HCT116 (cell line): ENCODE results near the gene LOXHD1. TPM values are rescaled to one million over a fixed set of nuclear protein-coding genes. Genes with fewer than 3 reads are reported as not detected.

Source experiments
- ATAC-seq: fragments of 200-7000 bp; cut with Tn5 transposase; 2 replicates; pipeline ENCODE4 v1.9.1; 2020; ENCODE audit warnings: mild to moderate bottlenecking, moderate library complexity
- BruUV-seq: library from RNA; stranded (reverse); fragments of 400-500 nt; replicated peaks from 2 replicates; lab custom pipeline; 2021; lab: Mats Ljungman, UMichigan
- CTCF ChIA-PET: fragments of 300-600 bp; sonication (Branson Sonifier 250); formaldehyde crosslinking; loops from one replicate; lab custom pipeline; 2021; ENCODE audit warnings: antibody characterized with exemption; lab: Charles Lee
- POLR2A ChIA-PET: fragments of 300-600, 350-600 bp; sonication (Branson Sonifier 250); formaldehyde crosslinking; loops from one replicate; lab custom pipeline; 2021; ENCODE audit warnings: antibody characterized with exemption; lab: Charles Lee
- RAD21 ChIA-PET, 2 experiments: fragments of 300-600 bp; sonication (Branson Sonifier 250); formaldehyde crosslinking; loops; one replicate each; lab custom pipeline; 2023; ENCODE audit warnings: low total read pairs in 2 of 2; ENCODE audit not compliant: uncharacterized antibody in 2 of 2, unreplicated experiment in 2 of 2, low non-redundant PET in 1 of 2; lab: Charles Lee
- DNase-seq: peaks from one replicate; pipeline ENCODE4 v3.0.0-alpha.2; 2010; ENCODE audit warnings: low read depth, low spot score
- H2AFZ ChIP-seq: fragments of 200-600 bp; shearing (Covaris generic), sonication (generic); 2 replicates; pipeline ENCODE4 v1.6.1; 2017; ENCODE audit warnings: low read depth, mixed run types, mixed read lengths, antibody characterized with exemption, low read length; ENCODE audit not compliant: poor library complexity, severe bottlenecking
- H3K27ac ChIP-seq: 2 replicates; pipeline ENCODE4 v1.5.1; 2012; ENCODE audit warnings: low read depth, low read length
- H3K27me3 ChIP-seq: fragments of 200-600 bp; sonication (generic); 2 replicates; pipeline ENCODE4 v1.6.1; 2016; ENCODE audit warnings: mixed run types, low read length, mixed read lengths; ENCODE audit not compliant: insufficient read depth
- H3K36me3 ChIP-seq, 2 experiments: fragments of 200-500 bp in 1 of 2; fragments of 200-600 bp in 1 of 2; sonication (Bioruptor generic) in 1 of 2; sonication (generic) in 1 of 2; 2 replicates each; pipeline versions ENCODE4 v1.5.1 to v1.6.1; 2014 to 2016; ENCODE audit warnings: low read length in 2 of 2, inconsistent platforms in 1 of 2, mixed read lengths in 1 of 2, mixed run types in 1 of 2; ENCODE audit not compliant: insufficient read depth in 2 of 2, control insufficient read depth in 1 of 2
- H3K4me1 ChIP-seq, 2 experiments: fragments of 200-600 bp in 1 of 2; sonication (generic) in 1 of 2; 2 replicates each; pipeline versions ENCODE4 v1.5.1 to v1.6.1; 2012 to 2017; ENCODE audit warnings: low read length in 2 of 2, inconsistent platforms in 1 of 2, mild to moderate bottlenecking in 1 of 2, mixed read lengths in 1 of 2, mixed run types in 1 of 2, moderate library complexity in 1 of 2; ENCODE audit not compliant: insufficient read depth in 2 of 2, control insufficient read depth in 1 of 2
- H3K4me2 ChIP-seq: fragments of 200-600 bp; sonication (generic); 2 replicates; pipeline ENCODE4 v1.6.1; 2017; ENCODE audit warnings: mixed run types, low read length, mixed read lengths
- H3K4me3 ChIP-seq, 2 experiments: fragments of 200-600 bp in 1 of 2; sonication (generic) in 1 of 2; replicated peaks in 1 of 2; 2 replicates each; pipeline ENCODE4 v1.5.1; 2011 to 2016; ENCODE audit warnings: low read length in 2 of 2, control low read depth in 1 of 2, low read depth in 1 of 2, mild to moderate bottlenecking in 1 of 2, mixed read lengths in 1 of 2, mixed run types in 1 of 2
- H3K79me2 ChIP-seq: fragments of 200-600 bp; sonication (generic); 2 replicates; pipeline ENCODE4 v1.6.1; 2017; ENCODE audit warnings: mild to moderate bottlenecking, mixed run types, low read length, moderate library complexity, mixed read lengths; ENCODE audit not compliant: insufficient read depth
- H3K9ac ChIP-seq: fragments of 200-600 bp; sonication (generic); 2 replicates; pipeline ENCODE4 v1.6.1; 2016; ENCODE audit warnings: low read length, mixed read lengths
- H3K9me2 ChIP-seq: fragments of 200-600 bp; sonication (generic), shearing (Covaris generic); 2 replicates; pipeline ENCODE4 v1.6.1; 2017; ENCODE audit warnings: mixed run types, mild to moderate bottlenecking, moderate library complexity; ENCODE audit not compliant: insufficient read depth
- H3K9me3 ChIP-seq, 2 experiments: fragments of 200-500 bp in 1 of 2; fragments of 200-600 bp in 1 of 2; sonication (Bioruptor generic) in 1 of 2; sonication (generic) in 1 of 2; 2 replicates each; pipeline ENCODE4 v1.6.1; 2014 to 2017; ENCODE audit warnings: low read length in 2 of 2, mixed read lengths in 2 of 2, inconsistent platforms in 1 of 2, low read depth in 1 of 2, mild to moderate bottlenecking in 1 of 2, mixed run types in 1 of 2, moderate library complexity in 1 of 2; ENCODE audit not compliant: control insufficient read depth in 1 of 2, insufficient read depth in 1 of 2
- H4K20me1 ChIP-seq: fragments of 200-600 bp; sonication (generic), shearing (Covaris generic); 2 replicates; pipeline ENCODE4 v1.6.1; 2017; ENCODE audit warnings: mixed run types, mild to moderate bottlenecking, moderate library complexity; ENCODE audit not compliant: insufficient read depth
- CBX3 ChIP-seq: IDR thresholded peaks from 2 replicates; pipeline ENCODE4 v1.6.1; 2012; ENCODE audit warnings: low read depth
- CTCF ChIP-seq, 3 experiments: fragments of 200-600 bp in 1 of 3; sonication (generic) in 1 of 3; IDR thresholded peaks in 2 of 3; conservative IDR thresholded peaks in 1 of 3; 2 replicates each; pipeline ENCODE4 v1.5.1; 2012 to 2017; ENCODE audit warnings: low read depth in 2 of 3, low read length in 2 of 3, antibody characterized with exemption in 1 of 3, borderline replicate concordance in 1 of 3, control low read depth in 1 of 3, mild to moderate bottlenecking in 1 of 3, mixed read lengths in 1 of 3, mixed run types in 1 of 3, moderate library complexity in 1 of 3; ENCODE audit not compliant: insufficient read depth in 1 of 3
- EGR1 ChIP-seq: IDR thresholded peaks from 2 replicates; pipeline ENCODE4 v1.6.1; 2012; ENCODE audit warnings: low read depth
- ELF1 ChIP-seq: IDR thresholded peaks from 2 replicates; pipeline ENCODE4 v1.6.1; 2012; ENCODE audit warnings: low read depth, borderline replicate concordance
- JUND ChIP-seq: IDR thresholded peaks from 2 replicates; pipeline ENCODE4 v1.6.1; 2012
- MAX ChIP-seq: IDR thresholded peaks from 2 replicates; pipeline ENCODE4 v1.6.1; 2012
- POLR2AphosphoS5 ChIP-seq: IDR thresholded peaks from 2 replicates; pipeline ENCODE4 v1.6.1; 2011; ENCODE audit warnings: mild to moderate bottlenecking, low read depth, low read length, moderate library complexity
- RAD21 ChIP-seq: IDR thresholded peaks from 2 replicates; pipeline ENCODE4 v1.6.1; 2012; ENCODE audit warnings: low read depth, mild to moderate bottlenecking
- SIN3A ChIP-seq: IDR thresholded peaks from 2 replicates; pipeline ENCODE4 v1.6.1; 2012; ENCODE audit warnings: low read depth
- SP1 ChIP-seq: IDR thresholded peaks from 2 replicates; pipeline ENCODE4 v1.6.1; 2012; ENCODE audit warnings: low read depth
- SRF ChIP-seq: IDR thresholded peaks from 2 replicates; pipeline ENCODE4 v1.6.1; 2012; ENCODE audit warnings: low read depth
- TCF7L2 ChIP-seq: IDR thresholded peaks from 2 replicates; pipeline ENCODE4 v1.7.0; 2011; ENCODE audit warnings: borderline replicate concordance, inconsistent platforms; ENCODE audit not compliant: insufficient read depth, insufficient read length; ENCODE audit errors: extremely low read depth
- YY1 ChIP-seq: IDR thresholded peaks from 2 replicates; pipeline ENCODE4 v1.6.1; 2011; ENCODE audit warnings: low read length, low read depth, moderate library complexity, mild to moderate bottlenecking; ENCODE audit not compliant: insufficient replicate concordance; ENCODE audit errors: extremely low read depth
- ZBTB33 ChIP-seq: IDR thresholded peaks from 2 replicates; pipeline ENCODE4 v1.6.1; 2011; ENCODE audit warnings: mild to moderate bottlenecking, low read length, moderate library complexity; ENCODE audit not compliant: insufficient replicate concordance; ENCODE audit errors: extremely low read depth
- ZFX ChIP-seq: fragments of 450-650 bp; IDR thresholded peaks from 2 replicates; pipeline ENCODE4 v1.6.1; 2017
- ZNF274 ChIP-seq: fragments of 200-500 bp; sonication (Bioruptor generic); IDR thresholded peaks from 2 replicates; pipeline ENCODE4 v1.6.1; 2014; ENCODE audit warnings: mild to moderate bottlenecking, low read depth, low read length, inconsistent platforms
- intact Hi-C: fragments of 100-400 bp; cut with micrococcal nuclease; formaldehyde crosslinking; loops from 2 replicates; pipeline ENCODE4 v1.10.0; 2022
- total RNA-seq: library from RNA; stranded (reverse); gene quantifications from one replicate; pipeline ENCODE4 v1.2.1, GENCODE V29; 2021; ENCODE audit not compliant: unreplicated experiment

The LOXHD1 gene
- total RNA-seq, 1 experiment from 2014 or later, result not detected

- ChIA-PET RAD21 (no interaction called here), POLR2A (no interaction called here), CTCF (no interaction called here)
- Histone ChIP-seq H3K27me3 (peaks cover 42% of the 10 kb centered on the region), H3K9ac (no peak overlapping the region), H3K4me1 (no peaks in the 10 kb centered on the region), H3K4me2 (no peak overlapping the region), H3K9me3 (no peaks in the 10 kb centered on the region), H3K4me3 (no peak overlapping the region), H3K36me3 (no peaks in the 10 kb centered on the region), H3K9me2 (no peaks in the 10 kb centered on the region), H2AFZ (no peak overlapping the region), H3K79me2 (no peaks in the 10 kb centered on the region), H3K27ac (no peak overlapping the region), H4K20me1 (no peaks in the 10 kb centered on the region)
- intact Hi-C loops, result no loop called here
- no peak for TF ChIP-seq ZBTB33
- no peak for TF ChIP-seq TCF7L2
- TF ChIP-seq RAD21, result no peak
- no peak for TF ChIP-seq ZFX
- TF ChIP-seq CTCF (IDR thresholded peaks at IDR 0.05 in 2 of 3, conservative IDR thresholded peaks at IDR 0.05 in 1 of 3; ENCODE audit: borderline replicate concordance in 1 of 3, insufficient read depth in 1 of 3, low read depth in 2 of 3, low read length in 2 of 3), result no peak
- TF ChIP-seq CBX3, result no peak
- no peak for TF ChIP-seq SRF
- TF ChIP-seq ZNF274, result no peak
- TF ChIP-seq SIN3A, result no peak
- TF ChIP-seq YY1, result no peak
- TF ChIP-seq JUND, result no peak
- no peak for TF ChIP-seq ELF1
- TF ChIP-seq SP1, result no peak
- no peak for TF ChIP-seq MAX
- TF ChIP-seq EGR1, result no peak
- no peak for TF ChIP-seq POLR2AphosphoS5
- no peak for ATAC-seq
- BruUV-seq, result no TSS peak
- DNase-seq, result no peak
Measured at GRCh38 chr18:46570134-46570533, 86.9 kb downstream of the LOXHD1 start.
